OCI-M1 (cell line): ENCODE data around the gene MLYCD.

Source experiments
- DNase-seq: peaks from one replicate; lab custom pipeline; 2025; lab: John Stamatoyannopoulos, UW

Gene MLYCD

DNA sequence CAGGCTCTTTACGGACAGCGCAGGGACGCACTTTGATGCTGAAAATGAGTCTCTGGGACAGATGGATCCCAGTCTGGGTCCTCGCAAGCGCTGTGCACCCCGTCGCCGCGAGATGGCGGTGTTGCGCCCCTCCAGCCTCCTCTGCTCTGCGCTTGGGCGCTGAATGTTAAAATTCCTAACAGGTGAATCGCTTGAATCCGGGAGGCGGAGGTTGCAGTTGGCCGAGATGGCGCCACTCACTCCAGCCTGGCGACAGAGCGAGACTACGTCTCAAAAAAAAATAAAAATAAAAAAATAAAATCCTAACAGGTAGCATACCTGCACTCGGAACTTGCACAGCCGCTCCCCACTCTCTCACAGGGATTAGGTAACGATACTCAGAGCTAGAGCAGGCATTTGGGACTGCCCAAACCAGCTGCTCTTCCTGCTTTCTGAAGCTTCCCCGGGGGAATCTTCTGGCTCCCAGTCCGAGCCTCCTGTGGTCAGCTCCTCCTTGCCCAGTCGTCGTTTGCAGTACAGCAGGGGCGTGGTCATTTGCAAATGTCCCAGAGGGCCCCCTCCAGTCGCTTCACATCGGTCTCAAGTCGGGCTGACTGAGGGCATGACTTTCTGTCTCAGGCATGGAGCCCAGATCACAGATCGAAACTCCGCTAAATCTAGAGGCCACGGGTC is 27.9 kb downstream of the MLYCD start:
- peak; percentile 71 for DNase-seq

DNA sequence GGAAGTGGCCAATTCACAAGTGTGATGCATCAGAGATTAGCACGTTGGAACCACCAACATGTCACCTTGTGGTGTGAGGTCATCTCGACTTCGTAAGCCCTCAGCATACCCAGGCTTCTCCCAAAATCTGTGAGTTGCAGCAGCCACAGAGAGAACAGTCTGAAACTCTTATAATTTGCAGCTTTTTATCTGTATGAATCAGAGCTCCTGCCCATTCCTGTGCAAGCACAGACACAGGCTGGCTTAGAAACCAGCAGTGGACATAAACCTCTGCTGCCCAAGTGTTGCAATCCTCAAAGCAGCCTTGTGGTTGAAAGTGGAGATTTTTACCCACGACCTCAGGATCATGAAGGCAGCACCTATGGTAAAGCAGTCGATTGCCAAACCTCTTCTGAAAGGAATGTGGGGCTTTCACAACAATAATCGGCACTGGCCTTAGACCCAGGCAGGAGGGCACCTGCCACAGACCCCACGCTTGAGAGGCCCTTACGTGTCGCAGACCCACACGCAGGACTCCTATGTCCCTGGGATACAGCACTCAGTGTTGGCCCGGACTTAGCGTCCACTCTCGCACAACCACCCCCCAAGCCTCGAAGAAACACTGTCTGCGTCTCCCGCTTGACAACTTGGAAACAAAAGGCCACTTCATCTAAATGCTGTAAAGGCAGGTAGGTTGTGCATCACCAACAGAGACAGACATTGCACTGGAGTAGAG is 29.6 kb downstream of the MLYCD start:
- DNase-seq, result no peak

GRCh38 chr16:83929811-83930555 is 31.1 kb downstream of the MLYCD start:
- DNase-seq, result no peak

DNA sequence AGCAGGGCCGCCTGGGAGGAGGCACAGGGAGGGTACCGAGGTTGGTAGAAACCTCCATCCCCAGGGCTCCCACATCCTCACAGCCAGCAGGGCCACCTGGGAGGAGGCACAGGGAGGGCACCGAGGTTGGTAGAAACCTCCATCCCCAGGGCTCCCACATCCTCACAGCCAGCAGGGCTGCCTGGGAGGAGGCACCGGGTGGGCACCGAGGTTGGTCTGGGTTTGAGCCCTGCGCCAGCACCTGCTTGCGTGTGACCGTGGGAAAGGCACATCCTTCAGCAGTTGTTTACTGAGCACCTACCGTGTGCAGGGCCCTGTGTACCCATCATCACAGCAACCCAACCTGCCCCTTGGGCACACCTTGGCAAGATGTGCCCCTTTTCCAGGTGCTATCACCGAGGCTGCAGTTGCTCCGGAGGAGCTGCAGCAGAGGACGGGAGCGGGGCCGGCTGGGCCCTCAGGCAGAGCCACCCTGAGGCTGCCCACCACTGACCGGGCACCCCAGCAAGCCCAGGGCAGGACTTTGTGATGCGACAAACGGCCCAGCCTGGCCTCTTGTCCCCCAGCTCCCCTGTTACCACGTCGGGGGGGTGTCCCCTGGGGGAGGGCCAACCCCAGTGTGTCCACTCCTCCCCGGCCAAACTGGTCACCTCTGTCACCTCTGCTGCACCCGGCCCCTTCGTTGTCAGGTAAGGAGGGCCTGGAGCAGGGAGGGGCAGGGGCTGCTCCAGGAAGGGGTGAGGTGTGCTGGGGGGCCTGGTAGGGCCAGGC is 32.0 kb downstream of the MLYCD start:
- no peak for DNase-seq

- no peak for DNase-seq
These were observed 32.6 kb downstream of the MLYCD start for GRCh38 chr16:83931556-83931955.

DNA sequence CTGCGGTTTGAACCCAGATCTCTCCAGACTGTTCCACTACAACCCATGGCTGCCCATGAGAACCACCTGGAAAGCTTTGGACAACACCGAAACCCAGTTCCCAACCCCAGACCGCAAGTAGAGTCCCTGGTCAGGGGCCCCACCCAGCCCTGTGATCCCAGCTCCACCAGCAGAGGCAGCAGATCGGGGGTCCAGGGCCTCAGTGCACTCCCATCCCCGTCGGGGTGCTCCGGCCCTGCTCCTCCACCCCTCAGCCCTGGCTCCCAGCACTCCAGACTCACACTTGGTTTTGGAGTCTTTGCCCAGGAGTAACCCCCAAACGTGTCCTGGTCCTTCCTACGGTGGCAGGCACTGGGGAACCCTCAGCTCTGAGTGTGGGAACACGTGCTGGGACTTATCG is 33.4 kb downstream of the MLYCD start:
- no peak for DNase-seq

GRCh38 chr16:83932955-83933673 is 34.2 kb downstream of the MLYCD start:
- no peak for DNase-seq

GRCh38 chr16:83933885-83934683 is 35.2 kb downstream of the MLYCD start:
- no peak for DNase-seq

GRCh38 chr16:83934684-83934977 is 35.7 kb downstream of the MLYCD start:
- DNase-seq, result no peak

- DNase-seq, result no peak
These were observed 36.3 kb downstream of the MLYCD start for GRCh38 chr16:83935005-83935857.

- DNase-seq, result no peak
These were observed 36.9 kb downstream of the MLYCD start for GRCh38 chr16:83935858-83936255.

GRCh38 chr16:83936581-83937165 is 37.8 kb downstream of the MLYCD start:
- no peak for DNase-seq

- no peak for DNase-seq
These were observed 38.4 kb downstream of the MLYCD start for GRCh38 chr16:83937267-83937666.

GRCh38 chr16:83937922-83938885 is 39.3 kb downstream of the MLYCD start:
- no peak for DNase-seq

- no peak for DNase-seq
These were observed 40.4 kb downstream of the MLYCD start for GRCh38 chr16:83939266-83939855.

DNA sequence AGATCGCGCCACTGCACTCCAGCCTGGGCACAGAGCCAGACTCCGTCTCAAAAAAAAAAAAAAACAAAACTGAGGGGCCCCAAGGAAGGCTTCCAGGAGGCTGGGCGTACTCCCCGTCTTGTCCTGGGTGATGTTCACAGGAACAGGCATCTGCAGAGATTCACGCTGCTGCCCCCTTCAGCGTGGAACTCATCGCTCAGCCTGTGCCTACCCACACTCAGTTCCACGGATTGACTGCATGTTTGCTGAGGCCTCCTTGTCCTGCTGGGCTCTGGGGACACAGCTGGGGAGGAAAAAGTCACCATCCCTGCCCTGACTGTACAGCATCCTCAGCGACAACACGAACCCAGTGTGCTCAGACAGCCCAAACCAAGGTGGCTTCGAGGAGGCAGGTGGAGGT is 41.2 kb downstream of the MLYCD start:
- DNase-seq, result no peak

GRCh38 chr16:83940630-83941378 is 41.9 kb downstream of the MLYCD start:
- no peak for DNase-seq
